Measurements from ENCODE around the gene PDE4D.

GRCh38 chr5:59485629-59486439 is 407.7 kb downstream of the PDE4D start:
- TF ChIP-seq ZNF274 (IDR thresholded peaks at IDR 0.05; ENCODE audit: low read depth, low read length) (no peak), SUZ12 (IDR thresholded peaks at IDR 0.05; ENCODE audit: extremely low read depth, insufficient read depth, insufficient read length) (no peak), YY1 (IDR thresholded peaks at IDR 0.05; ENCODE audit: insufficient read depth, insufficient read length) (no peak)

Measured in NT2/D1 (cell line).